GM18511 (cell line): ENCODE data around the gene CD47.

Source experiments
- ATAC-seq: cut with Tn5 transposase; IDR thresholded peaks from one replicate; pipeline ENCODE4 v1.9.1; 2021; ENCODE audit warnings: mild to moderate bottlenecking, moderate library complexity; ENCODE audit not compliant: unreplicated experiment

The CD47 gene

DNA sequence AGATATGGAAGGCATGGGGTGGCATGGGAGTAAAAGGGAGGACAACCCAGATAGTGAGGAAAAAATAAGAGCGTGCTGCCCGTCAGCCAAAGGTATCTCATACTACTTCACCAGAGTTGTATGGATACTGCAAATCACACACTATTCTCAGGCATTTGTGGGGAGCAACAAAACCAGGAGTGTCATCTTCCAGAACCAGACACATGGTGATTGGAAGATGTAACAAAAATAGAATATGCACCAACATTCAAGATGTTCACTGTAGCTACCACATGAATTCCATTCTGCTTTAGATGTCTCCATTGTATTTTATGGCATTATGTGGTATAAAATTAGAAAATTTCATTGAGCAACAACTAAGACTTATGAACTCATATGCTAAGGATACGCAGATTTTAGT, 34.9 kb downstream of the CD47 start:
- ATAC-seq, result no peak

DNA sequence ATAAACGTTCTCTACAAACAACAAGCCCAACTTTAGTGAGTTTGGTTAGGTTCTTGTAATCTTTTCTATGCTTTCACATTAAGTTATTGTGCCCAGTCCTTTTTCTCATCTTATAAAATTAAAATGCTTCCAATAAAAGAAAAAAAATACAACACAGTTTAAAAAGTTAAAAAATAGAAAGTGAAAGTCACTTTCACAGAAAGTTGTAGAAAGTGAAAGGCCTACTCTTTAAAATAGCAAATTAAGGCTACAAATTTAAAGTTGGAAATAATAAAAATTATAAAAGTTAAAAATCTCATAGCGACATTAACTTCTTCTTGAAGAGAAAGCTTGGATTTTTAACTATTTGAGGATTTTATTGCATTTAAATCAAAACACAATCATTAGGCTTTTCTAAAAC, 35.9 kb downstream of the CD47 start:
- ATAC-seq, result no peak

DNA sequence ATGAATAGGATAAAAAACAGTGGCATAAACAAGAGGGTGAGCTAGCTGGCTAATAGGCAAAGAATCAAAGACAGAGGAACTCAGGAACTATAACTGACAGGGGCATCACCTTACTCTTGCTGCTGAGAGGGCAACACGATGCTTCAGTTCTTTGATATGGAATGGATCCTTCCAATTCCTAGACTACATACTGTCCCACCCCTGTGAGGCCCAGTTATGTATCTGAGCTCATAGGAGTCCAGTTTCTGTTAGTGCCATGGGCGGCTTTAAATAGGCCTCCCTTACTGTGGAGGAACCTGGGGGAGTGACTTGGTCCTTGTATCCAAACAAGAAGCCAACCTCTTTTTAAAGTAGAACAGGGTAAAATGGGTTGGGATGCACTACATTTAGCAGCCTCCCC, 37.3 kb downstream of the CD47 start:
- no peak for ATAC-seq

DNA sequence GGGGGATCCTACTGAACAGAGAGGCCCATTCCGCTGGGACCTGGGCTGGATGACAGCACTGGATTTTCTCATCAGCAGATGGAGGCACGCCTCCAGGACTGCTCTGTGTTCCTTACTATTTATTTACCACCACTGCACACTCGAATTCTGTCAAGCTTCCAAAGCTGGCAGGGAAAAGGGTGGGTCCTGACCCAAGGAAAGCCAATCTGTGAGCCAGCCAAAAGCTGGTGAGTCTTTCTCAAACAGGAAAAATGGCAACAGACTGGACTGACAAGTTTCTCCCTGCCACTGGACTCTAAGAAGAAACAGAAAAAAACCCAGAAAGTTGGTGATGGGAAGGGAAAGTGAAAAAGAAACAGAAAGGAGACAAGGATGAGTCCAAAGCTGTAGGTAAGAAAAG, 37.8 kb downstream of the CD47 start:
- no peak for ATAC-seq

DNA sequence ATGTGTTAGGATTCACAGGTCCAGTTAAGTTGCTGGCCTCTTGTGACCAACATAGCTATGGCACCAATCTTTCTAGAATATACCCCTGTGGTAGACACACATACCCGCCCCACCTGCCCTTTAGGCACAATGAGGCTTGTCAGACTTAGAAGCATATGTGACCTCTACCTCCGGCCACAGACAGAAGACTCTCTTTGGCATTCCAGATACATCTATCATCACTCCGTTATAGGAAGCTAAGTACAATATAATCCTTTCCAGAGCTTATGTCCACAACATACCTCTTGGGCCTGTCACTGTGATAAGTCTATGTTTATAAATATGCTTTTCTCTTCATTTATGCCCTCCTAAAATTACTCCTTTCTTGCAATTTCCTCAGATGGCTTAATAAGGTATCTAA, 39.8 kb downstream of the CD47 start:
- no peak for ATAC-seq

DNA sequence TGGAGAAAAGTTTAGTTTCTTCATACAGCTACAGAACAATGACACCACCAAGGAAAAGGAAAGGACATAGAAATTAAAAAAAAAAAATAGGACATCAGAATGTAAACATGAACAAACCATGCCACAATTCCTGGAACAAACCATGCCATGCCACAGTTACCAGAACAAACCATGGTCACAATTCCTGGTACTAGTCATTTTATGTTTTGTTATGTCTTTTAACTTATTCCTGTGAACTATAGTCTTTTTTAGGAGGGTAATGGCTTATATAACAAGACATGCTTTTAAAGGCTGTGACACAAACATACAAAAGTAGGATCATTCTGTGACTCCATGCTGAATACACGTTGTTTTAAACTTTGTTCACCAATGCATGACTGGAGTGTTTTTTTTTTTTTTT, 42.8 kb downstream of the CD47 start:
- no peak for ATAC-seq

DNA sequence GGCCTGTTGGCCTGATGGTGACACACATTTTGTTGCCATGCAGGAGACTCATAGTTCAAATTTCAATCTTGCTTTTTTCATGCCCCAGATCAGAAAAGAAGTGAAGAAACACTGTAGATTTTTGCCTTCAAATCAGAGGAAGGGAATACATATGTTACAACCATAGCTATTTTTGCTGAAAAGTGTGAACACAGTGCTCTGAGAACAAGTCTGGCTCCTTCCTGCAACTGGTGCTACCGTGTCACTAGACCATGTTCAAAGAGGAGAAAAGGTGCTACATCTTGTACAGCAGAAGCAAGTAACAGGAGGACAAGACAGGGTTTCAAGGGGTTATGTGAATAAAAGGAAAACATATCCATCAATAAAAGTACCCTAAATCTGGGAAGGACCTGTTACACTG, 44.6 kb downstream of the CD47 start:
- no peak for ATAC-seq

DNA sequence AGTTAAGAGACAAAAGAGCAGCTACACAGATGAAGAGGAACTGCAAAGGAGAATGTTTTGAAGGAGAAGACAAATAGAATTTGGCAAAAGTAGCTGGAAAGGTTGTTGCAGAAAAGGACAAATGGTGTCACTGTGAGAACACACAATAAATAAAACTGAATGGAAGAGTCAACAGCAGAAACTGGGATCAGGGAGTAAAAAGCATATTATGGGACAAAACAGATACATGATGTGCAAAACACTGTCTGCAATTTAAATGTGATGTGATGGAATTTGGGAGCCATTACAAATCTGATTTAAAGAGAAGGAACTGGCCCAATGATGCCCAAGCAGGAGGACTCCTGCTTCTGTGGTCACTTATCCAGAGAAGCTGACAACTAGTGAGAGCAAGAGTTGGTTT, 46.1 kb downstream of the CD47 start:
- ATAC-seq, result no peak

DNA sequence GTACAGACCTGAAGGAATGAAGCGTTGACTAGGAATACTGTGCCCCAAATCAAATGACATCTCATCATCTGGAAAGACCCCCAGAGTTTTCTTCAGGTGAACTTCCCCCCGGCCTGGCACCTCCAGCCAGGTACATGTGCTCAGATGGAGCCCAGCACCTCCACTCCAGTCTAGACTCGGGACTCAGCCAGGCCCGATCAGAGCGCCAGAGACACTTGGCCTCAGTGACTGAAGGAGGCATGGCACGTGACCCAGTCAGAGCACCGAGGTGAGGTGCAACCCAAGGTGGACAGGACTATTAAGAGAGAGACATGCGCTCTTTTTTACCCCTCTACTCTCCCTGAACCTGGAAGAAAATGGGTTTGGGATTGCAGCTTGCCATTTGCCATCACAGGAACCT, 48.5 kb downstream of the CD47 start:
- no peak for ATAC-seq

DNA sequence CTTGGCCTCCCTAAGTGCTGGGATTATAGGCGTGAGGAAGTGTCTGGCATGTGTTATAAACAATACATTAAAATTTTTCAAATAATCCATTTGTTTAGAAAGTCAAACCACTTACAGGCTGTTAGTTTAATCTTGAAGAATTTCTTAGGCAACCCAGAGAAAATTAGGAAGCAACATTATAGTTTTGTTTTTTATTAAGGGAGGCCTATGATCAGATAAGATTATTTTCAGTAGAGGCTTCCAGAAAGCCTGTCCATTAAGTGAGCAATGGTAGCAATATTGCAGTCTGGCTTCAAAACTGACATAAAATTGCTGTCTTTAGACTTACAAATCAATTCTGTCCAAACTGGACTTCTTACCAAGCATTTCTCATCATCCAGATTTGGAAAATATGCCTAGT, 49.6 kb downstream of the CD47 start:
- ATAC-seq, result no peak

DNA sequence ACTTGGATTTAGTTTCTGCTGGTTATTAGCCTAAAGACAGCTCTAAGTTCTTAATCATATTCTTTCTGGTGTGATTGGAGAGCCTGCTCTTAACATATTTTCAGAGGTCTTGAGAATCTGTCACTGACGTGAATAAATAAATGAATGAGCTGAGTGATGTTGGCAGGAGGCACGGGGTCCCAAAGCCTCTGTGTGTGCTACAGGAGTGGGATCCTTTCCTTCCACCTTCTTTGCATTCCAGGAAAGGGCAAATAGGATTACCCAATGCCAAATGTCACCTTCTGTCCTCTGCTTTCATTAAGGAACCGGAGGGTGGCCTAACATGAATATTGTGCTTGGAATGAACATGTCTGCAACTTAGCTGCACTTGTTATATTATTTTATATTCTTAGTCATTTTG, 53.1 kb downstream of the CD47 start:
- ATAC-seq, result no peak

DNA sequence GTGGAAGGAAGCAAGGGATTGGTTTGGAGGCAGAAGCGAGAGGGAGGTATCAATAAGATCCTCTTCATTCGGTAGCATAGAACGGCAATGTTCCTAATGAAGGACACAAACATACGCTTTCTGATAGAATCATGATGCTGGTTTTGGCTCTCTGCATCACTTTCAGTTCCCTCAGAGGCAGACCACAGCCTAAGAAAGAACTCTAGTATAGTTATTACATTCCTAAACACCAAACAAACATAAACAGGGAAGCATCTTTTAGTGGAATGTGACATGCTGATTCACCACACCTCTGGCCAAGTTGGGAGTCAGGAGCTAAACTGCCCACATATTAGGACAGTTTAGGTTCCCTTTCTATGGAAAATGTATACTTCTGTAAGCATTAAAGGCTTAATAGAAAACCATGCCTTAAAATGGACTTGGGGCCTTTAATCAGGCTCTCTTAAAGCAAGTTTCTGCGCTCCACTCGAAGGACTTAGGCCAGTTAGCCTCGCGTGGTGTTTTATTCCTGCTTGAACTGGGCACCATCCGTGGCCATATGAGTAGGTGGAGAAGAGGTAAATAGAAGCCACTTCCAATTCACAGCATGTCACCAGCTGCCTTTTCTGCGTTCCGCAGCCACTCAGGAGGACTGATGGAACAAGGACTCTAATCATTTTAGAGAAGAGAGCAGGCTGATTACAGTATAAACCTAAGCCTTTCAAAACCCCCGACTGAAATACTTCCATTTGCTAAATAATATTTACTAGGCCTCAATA, 53.7 kb downstream of the CD47 start:
- peak; percentile 70 for ATAC-seq

DNA sequence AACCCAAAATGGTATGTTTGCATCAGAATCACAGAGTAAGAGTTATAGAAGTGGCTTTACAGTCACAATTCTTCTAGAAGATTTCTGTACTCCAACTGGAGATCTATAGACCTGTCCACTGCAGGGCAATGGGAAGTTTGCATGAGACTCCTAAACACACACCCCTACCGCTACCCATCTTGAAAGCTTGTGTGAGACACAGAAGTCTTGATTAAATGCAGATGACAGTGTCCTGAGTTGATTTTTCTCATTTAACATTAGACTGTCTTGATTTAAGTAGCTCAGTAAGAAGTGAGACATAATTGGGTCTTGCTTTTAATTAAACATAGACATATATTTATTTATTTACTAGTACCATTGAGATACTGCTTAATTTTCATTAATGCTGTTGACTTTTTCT, 54.4 kb downstream of the CD47 start:
- no peak for ATAC-seq

DNA sequence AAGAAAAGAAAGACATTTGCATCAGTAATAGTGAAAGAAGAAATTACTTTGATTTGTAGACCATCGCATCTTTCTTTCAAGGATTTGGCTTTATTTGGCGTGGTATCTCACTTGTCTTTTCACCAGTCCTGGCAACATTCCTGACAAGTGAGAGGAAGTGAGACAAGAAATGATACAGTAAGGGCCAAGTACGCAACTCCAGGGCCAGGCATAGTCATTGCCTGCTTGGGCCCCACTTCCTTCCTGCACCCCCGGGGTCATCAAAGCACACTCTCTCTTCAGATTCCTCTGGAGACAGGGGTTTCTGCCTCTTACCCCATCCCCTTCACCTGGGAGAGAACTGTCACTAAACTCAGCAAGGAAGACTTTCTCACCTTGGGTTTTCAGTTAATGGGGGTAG, 55.1 kb downstream of the CD47 start:
- no peak for ATAC-seq

DNA sequence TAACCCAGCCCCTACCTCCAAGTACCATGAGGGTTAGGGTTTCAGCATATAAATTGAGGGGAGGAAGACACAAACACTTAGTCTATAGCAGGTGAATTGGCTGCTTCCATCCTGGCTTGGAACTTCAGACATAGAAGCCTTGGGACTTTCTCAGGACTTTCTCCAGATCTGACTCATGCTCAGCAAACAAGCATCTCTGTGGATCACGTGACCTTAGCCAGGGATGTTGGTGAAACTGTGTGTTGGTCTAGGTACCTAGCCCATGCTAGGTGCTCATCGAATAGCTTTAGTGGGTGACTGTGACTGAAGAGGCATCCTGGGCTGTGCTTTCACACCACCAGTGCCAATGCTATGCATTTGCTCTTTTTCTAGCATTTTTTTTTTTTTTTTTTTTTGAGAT, 58.9 kb downstream of the CD47 start:
- ATAC-seq, result no peak

DNA sequence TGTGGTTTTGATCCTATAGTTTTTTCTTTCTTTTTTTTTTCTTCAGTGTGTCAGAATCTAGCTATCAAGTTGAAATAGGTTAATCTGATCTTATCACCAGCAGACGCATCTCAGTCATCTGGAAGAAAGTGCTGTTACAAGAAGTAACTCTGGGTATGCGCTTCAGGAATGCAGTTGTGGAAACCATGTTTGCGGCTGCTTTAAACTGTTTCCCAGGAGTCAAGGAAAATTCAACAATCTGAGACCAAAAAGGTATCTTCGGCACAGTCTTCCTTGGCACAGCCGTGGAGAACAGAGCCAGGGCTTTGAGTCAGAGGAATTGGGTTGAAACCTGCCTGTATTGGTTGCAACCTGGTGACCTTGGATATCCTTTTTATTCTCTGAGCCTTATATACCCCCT, 59.9 kb downstream of the CD47 start:
- no peak for ATAC-seq

DNA sequence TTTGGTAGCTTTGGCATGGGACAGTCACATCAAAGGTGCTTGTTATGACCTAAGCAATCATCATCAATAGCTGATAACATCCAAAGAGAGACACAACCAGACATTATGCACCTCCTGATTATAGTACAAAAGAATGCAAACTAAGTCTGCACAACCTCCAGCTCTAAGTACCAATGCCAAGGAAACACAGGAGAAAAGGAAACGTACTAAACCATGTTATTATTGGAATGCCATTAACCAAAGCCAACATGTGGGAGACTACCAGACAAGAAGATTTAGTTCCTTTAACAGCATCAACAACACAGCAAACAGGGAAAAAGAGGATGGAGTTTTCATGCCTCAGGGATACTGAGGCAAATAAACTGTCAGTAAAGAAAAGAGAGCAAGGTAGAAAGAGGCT, 61.4 kb downstream of the CD47 start:
- ATAC-seq, result no peak

DNA sequence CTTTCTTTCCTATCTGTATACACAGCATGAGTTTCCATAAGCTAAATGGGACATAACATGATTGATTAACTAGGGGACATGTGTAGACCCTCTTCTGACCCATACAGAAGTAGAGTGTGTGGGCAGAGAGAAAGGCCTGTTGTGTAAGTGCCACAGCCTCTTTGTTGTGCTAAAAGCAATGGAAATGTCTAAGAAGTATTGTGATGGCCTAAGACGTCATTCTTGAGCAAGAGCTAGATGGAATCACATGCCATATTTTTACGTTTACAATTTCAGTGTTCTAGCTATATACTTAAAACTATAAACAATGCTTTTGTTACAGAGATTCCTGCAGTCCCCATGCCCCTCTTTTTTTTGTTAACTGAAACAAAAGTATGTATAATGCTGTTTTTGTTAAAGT, 61.9 kb downstream of the CD47 start:
- ATAC-seq, result no peak

DNA sequence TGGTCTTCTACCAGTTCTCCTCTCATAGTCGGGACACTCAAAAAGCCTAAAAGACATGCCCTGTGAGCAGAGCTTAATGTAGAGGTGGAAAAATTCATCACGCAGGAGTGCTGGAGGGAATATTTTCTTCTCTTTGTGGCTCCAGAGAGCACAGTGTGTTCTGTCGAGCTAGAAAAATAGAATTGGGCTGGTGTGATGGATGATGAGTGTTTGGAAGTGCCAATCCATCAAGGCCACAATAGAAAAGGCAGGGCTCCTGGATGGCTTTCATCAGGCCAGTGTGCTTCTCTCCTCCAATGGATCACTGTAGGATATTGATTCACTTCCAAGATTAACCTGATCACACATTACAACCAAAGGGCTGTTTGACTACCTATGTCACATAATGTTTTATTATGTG, 65.7 kb downstream of the CD47 start:
- ATAC-seq, result no peak

DNA sequence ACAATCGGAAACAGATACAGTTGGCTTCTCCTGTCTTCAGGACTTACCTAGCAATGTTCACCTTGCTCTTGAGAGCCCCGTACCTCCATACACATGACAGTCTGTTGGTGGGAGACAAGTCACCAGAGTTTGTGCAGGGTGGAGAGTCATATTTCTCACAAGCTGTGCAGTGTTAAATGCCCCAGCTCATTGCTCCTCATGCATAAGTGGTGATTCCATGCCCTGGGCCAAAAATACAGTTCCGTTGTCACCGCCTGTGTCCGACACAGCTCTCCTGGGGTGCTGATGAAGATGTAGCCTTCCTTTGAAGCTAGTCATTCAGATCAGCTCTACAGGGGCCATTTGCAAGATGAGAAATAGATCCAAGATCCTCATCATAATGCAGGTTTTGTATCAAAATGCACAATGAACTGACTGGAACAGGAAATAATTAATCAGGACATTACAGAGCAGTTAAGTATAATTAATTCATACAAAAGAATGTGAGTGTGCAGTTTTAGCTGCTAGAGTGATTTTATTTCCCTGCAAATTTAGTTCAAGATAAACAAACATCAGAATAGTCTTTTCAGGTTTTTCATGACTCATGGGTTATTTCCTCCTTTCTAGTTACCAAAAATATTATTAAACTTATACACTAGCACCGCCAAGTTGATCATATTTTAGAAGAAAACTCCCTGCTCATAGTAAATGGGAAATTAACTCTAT, 66.5 kb downstream of the CD47 start:
- no peak for ATAC-seq

DNA sequence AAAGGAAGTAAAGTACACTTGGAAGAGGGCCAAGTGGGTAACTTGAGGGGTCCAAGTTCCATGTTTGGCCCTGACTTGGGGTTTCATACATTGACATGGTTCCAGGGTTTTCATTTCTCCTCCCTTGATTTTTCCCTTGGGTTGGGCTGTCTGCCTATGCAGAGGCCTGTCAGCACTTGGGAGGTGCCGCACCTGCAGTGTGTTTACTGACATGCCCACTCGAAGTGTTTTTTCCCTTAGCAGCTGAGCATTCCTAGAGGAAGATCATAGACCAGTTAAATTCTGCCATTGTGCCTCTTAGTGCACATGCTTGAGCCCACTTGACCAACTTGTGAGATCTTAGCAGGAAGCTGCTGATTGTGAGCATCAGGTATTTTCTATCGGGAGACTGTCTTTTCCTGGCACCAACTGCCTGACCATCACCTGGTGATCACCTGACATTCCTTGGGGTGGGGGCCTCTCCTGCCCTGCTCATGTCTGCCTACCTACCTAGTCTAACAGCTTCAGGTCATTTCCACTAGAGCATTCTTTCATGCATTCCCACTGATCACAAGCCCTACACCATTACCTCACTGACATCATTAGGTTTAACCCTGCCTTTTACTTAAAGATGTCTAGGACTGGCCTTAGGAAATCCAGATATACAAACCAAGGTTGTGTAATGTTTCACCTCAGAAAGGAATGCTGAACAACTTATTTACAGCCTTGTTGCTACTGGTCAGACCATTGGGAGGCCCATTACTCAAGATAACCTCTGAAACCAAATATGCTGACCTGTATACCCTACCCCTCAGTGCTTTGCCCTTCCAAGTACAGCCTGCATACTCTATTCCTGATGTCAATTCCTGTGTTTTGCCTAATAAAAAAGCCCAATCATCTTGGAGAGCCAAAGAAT, 68.3 kb downstream of the CD47 start:
- no peak for ATAC-seq

DNA sequence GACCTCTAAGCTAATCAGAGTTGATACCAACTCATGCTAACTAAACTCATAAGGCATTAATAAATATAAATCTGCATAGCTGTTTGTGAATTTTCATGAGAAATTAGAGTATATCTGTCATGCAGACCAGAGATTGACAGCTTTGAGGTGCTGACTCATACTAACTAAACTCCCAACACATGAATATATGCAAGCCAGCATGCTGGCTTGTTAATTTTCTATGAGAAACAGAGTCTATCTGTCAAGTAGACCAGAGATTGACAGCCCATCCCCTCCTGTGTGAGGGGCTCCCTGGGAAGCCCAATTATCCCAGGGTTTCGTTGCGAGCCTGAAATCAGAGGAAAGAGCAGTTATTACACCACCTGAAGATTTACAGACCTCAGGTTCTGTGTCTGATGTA, 69.3 kb downstream of the CD47 start:
- no peak for ATAC-seq
